ENCODE data around the gene HEATR5A.
"Not testable (repeated sequence)": the region's sequence is repeated elsewhere in the genome, so short reads cannot be mapped to it uniquely, and the experiment has no call there.

DNA sequence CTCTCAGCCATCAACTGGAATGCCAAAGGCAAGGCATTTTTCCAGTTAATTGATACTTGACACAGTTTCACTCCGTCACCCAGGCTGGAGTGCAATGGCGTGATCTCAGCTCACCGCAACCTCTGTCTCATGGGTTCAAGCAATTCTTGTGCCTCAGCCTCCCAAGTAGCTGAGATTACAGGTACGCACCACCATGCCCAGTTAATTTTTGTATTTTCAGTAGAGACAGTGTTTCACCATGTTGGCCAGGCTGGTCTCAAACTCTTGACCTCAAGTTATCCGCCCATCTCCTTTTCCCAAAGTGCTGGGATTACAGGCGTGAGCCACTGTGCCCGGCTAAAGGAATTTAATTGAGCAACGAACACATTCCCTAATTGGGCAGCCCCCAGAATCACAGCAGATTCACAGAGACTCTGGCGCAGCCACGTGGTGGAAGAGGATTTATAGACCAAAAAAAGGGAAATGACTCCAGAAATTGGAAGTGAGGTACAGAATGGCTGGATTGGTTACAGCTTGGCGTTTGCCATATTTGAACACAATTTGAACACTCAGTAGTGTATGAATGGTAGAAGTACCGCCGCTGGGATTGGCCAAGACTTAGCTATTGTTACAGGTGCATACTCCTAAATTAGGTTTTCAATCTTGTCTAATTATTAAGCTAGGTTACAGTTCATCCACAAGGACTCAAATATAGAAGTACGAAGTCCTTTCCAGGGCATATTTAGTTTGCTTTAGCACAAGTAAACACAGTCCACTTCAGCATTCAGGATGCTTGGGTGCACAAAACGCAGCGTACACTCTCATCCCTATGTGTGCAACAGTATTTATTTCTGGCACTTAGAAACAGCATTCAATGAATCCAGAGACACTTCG, 162.6 kb downstream of the HEATR5A start:
- TF ChIP-seq POLR2AphosphoS5 (IDR thresholded peaks at IDR 0.05), result peak in 2 of 3 donors; percentile 21 to 39
- TF ChIP-seq, protein P1, sequence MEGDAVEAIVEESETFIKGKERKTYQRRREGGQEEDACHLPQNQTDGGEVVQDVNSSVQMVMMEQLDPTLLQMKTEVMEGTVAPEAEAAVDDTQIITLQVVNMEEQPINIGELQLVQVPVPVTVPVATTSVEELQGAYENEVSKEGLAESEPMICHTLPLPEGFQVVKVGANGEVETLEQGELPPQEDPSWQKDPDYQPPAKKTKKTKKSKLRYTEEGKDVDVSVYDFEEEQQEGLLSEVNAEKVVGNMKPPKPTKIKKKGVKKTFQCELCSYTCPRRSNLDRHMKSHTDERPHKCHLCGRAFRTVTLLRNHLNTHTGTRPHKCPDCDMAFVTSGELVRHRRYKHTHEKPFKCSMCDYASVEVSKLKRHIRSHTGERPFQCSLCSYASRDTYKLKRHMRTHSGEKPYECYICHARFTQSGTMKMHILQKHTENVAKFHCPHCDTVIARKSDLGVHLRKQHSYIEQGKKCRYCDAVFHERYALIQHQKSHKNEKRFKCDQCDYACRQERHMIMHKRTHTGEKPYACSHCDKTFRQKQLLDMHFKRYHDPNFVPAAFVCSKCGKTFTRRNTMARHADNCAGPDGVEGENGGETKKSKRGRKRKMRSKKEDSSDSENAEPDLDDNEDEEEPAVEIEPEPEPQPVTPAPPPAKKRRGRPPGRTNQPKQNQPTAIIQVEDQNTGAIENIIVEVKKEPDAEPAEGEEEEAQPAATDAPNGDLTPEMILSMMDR (IDR thresholded peaks at IDR 0.05), result not testable (repeated sequence)
- not testable (repeated sequence) for TF ChIP-seq POLR2A (IDR thresholded peaks at IDR 0.05)
